Kidney (tissue), 14 donors: ENCODE measurements around the gene TOP3A. TPM values are rescaled to one million over a fixed set of nuclear protein-coding genes. Genes with fewer than 3 reads are reported as not detected.

ENCODE experiments used
- DNase-seq, 5 donors: peaks; one replicate each; pipeline ENCODE4 v3.0.0-alpha.2; 2013 to 2020
- FAIRE-seq: peaks from 2 replicates; lab custom pipeline; 2012; peaks lifted over from hg19 to GRCh38; lab: Jason Lieb, UNC
- H3K27ac ChIP-seq, 2 donors: one replicate each; pipeline ENCODE4 v1.7.0; 2013; ENCODE audit warnings: low read depth in 2 of 2, low read length in 2 of 2, inconsistent platforms in 1 of 2
- H3K27me3 ChIP-seq: one replicate; pipeline ENCODE4 v1.7.1; 2013; ENCODE audit warnings: low read length, inconsistent platforms; ENCODE audit not compliant: control insufficient read depth, insufficient read depth
- H3K36me3 ChIP-seq, 3 donors: one replicate each; pipeline versions ENCODE4 v1.7.0 to v1.7.1; 2013; ENCODE audit warnings: low read length in 3 of 3, control low read depth in 1 of 3, inconsistent platforms in 1 of 3; ENCODE audit not compliant: insufficient read depth in 3 of 3, control insufficient read depth in 2 of 3
- H3K4me1 ChIP-seq, 3 donors: one replicate each; pipeline versions ENCODE4 v1.7.0 to v1.7.1; 2013; ENCODE audit warnings: low read length in 3 of 3, inconsistent platforms in 1 of 3, low read depth in 1 of 3; ENCODE audit not compliant: control insufficient read depth in 2 of 3, insufficient read depth in 2 of 3
- H3K4me3 ChIP-seq, 3 donors: one replicate each; pipeline versions ENCODE4 v1.7.0 to v1.8.1; 2013; ENCODE audit warnings: low read length in 3 of 3, control low read depth in 1 of 3, inconsistent platforms in 1 of 3
- H3K9ac ChIP-seq, 3 donors: one replicate each; pipeline versions ENCODE4 v1.7.0 to v1.7.1; 2013; ENCODE audit warnings: low read length in 3 of 3, control low read depth in 1 of 3, inconsistent platforms in 1 of 3
- H3K9me3 ChIP-seq, 3 donors: one replicate each; pipeline versions ENCODE4 v1.7.0 to v1.7.1; 2013; ENCODE audit warnings: low read length in 3 of 3, control low read depth in 1 of 3, inconsistent platforms in 1 of 3; ENCODE audit not compliant: control insufficient read depth in 2 of 3, insufficient read depth in 1 of 3
- CTCF ChIP-seq: IDR thresholded peaks from 3 replicates; pipeline ENCODE4 v1.5.1; 2012; ENCODE audit warnings: mild to moderate bottlenecking, moderate library complexity, borderline replicate concordance; ENCODE audit not compliant: insufficient read depth; ENCODE audit errors: extremely low read depth
- intact Hi-C: fragments of 100-400 bp; cut with DNase I; formaldehyde crosslinking; loops from one replicate; pipeline ENCODE4 v1.11.1; 2022
- polyA plus RNA-seq: library from polyadenylated mRNA; stranded (reverse); fragments of 350-450 nt; fragmentation: Illumina TruSeq; extraction: RNeasy Lipid Tissue Mini Kit (QIAGEN cat#74804); gene quantifications from one replicate; pipeline ENCODE4 v1.2.3, GENCODE V29; 2014; ENCODE audit warnings: low read depth, low replicate concordance; ENCODE audit not compliant: insufficient read depth
- total RNA-seq: library from RNA; stranded (reverse); fragmentation: NEBNext Ultra II Directional; extraction: Animal tissue kit (Norgen Biotek cat#: 25700); gene quantifications from one replicate; pipeline ENCODE4 v1.2.1, GENCODE V29; 2021
- donor health status: control.
- donor health status: control.
- donor health status: control.
- donor health status: control.
- donor health status: control.
- donor health status: DM: yes; HTN: yes; CAD: no.
- donor health status: Normal renal cell carcinoma (clear cell type).

TOP3A gene
- total and polyA plus RNA-seq, 2 donors from 2014 or later: 7.9 to 30.3 TPM

- peak in 1 of 5 donors; percentile 63 for DNase-seq
- Histone ChIP-seq H3K36me3 (peaks cover 2 to 40% (median 16%) of the 10 kb centered on the region in 3 donors), H3K9ac (no peak overlapping the region), H3K4me1 (peaks cover 0 to 19% (median 14%) of the 10 kb centered on the region in 3 donors), H3K4me3 (no peak overlapping the region), H3K27me3 (no peaks in the 10 kb centered on the region), H3K27ac (no peak overlapping the region), H3K9me3 (no peaks in the 10 kb centered on the region)
- no peak for FAIRE-seq
- intact Hi-C loops: no loop called here
- no peak for TF ChIP-seq CTCF
Observed at GRCh38 chr17:18322522-18322921, 7.7 kb upstream of the TOP3A start.

- H3K9ac ChIP-seq: no peak overlapping the region
- peaks cover 0 to 28% (median 25%) of the 10 kb centered on the region in 3 donors for H3K4me1 ChIP-seq
- no peak for FAIRE-seq
Observed at GRCh38 chr17:18321309-18321708, 6.5 kb upstream of the TOP3A start.

GRCh38 chr17:18320301-18320700, 5.5 kb upstream of the TOP3A start:
- Histone ChIP-seq H3K4me3 (peak overlapping the region in 1 of 3 donors; percentile 35), H3K9ac (no peak overlapping the region), H3K36me3 (peaks cover 2 to 48% (median 22%) of the 10 kb centered on the region in 3 donors), H3K9me3 (no peaks in the 10 kb centered on the region), H3K27me3 (no peaks in the 10 kb centered on the region), H3K4me1 (peaks cover 0 to 35% (median 31%) of the 10 kb centered on the region in 3 donors), H3K27ac (no peak overlapping the region)
- peak in 1 of 5 donors; percentile 53 for DNase-seq
- intact Hi-C loops: no loop called here
- FAIRE-seq: no peak
- no peak for TF ChIP-seq CTCF

More at GRCh38 chr17:18321309-18321708, 6.5 kb upstream of the TOP3A start:
- Histone ChIP-seq H3K36me3 (peaks cover 2 to 51% (median 21%) of the 10 kb centered on the region in 3 donors), H3K9me3 (no peaks in the 10 kb centered on the region), H3K27ac (no peak overlapping the region), H3K27me3 (no peaks in the 10 kb centered on the region), H3K4me3 (no peak overlapping the region)
- peak in 1 of 5 donors; percentile 31 for DNase-seq
- TF ChIP-seq CTCF: no peak
- intact Hi-C loops: no loop called here
